ENCODE measurements around the gene ADH4.
A peak's percentile ranks its signal among the peaks of the same experiment; 100 is the strongest.
"Not testable (repeated sequence)": the region's sequence is repeated elsewhere in the genome, so short reads cannot be mapped to it uniquely, and the experiment has no call there.

The ADH4 gene

DNA sequence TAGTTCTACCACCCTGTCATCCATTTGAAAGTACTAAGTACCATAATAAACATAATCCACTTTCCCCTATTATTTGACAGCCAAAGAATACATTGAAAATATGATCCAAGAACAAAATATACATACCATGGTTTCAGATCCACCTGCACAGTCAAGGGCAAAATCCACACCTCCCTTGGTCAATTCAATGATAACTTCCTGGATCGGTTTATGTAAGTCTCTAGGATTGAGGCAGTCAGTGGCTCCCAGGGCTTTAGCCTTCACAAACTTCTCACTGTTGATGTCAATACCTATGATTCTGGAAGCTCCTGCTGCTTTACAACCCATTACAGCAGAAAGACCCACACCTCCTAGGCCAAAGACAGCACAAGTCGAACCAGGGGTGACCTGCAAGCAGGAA lies 12.7 kb downstream of the ADH4 start:
- DNase-seq: no peak

- DNase-seq: no peak
Measured at GRCh38 chr4:99126376-99126775, 17.7 kb downstream of the ADH4 start.

DNA sequence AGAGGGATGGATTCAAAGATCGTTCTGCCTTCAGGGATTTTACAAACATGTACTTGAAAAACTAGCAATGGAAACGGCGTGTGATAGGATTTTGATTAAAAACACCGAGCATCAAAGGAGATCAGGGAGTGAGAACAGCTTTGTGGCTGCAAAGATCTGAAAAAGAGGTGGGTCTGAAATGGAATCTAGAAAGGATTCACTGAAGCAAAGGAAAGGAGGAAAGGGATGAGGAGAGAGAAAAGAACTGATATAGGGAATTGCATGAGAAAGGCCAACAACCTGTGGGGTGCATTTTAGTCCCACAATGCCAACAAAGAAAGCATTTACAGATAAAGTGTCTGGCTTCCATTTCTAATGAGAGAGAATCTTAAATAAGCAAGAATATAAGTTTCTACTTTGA lies 23.1 kb downstream of the ADH4 start:
- no peak for DNase-seq

DNA sequence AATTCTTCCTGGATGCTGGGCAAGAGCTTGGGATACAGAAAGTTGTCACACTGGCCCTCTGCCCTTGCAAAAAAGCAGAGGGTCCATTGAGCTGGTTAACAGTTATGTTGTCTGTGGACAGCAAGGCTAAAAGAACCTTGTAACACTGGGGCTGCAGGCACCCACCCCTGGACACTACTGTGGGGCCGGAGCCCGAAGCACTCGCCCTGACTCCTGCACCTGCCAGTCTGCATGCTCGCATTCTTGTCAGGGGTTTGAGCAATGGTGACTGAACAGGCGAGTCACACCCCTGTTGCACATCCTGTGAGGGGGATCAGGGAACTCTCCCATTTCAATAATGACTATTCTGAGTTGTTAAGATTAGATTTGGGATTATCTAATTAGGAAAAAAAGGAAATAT lies 23.6 kb downstream of the ADH4 start:
- no peak for DNase-seq

DNA sequence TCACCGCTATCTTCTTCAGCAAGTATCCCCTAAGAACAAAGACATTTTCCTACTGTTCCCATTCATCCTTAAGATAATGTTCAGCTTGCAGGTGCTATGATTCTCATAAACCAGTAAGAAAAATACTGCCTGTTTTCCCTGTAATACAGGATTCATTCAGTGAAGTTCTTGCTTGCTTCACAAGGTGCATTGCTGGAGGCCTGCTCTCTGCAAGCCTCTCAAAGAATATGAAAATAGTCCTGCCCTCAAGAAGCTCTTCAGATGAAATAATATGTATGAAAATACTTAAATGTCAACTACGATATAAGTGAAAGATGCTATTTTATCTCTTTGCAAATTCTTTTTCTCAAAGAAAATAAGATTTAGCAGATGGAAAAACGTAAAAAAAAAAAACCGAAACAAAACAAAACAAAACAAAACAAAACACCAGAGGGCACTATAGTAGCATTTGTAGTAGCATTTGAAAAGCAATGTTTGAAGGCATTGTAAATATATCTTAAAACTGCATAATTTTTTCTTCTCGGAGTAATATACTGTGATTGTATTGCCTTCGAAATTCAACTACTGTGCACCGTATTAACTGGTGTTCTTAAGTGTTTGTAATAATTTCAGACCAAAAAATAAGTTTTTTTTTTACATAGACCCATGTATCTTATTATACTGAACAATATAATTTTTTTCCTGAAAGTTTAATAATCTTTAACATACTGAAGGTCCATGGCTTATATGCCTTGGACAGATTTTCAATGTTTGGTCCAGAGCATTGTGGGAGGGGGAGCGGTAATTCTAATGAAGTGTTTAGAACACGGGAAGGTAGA lies 26.0 kb downstream of the ADH4 start:
- no peak for DNase-seq

DNA sequence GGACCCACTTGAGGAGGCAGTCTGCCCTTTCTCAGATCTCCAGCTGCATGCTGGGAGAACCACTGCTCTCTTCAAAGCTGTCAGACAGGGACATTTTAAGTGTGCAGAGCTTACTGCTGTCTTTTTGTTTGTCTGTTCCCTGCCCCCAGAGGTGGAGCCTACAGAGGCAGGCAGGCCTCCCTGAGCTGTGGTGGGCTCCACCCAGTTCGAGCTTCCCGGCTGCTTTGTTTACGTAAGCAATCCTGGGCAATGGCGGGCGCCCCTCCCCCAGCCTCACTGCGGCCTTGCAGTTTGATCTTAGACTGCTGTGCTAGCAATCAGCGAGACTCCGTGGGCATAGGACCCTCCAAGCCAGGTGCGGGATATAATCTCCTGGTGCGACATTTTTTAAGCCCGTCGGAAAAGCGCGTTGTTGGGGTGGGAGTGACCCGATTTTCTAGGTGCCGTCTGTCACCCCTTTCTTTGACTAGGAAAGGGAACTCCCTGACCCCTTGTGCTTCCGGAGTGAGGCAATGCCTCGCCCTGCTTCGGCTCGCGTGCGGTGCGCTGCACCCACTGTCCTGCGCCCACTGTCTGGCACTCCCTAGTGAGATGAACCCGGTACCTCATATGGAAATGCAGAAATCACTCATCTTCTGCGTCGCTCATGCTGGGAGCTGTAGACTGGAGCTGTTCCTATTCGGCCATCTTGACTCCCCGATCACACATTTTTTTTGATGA lies 26.8 kb downstream of the ADH4 start:
- DNase-seq: not testable (repeated sequence)

DNA sequence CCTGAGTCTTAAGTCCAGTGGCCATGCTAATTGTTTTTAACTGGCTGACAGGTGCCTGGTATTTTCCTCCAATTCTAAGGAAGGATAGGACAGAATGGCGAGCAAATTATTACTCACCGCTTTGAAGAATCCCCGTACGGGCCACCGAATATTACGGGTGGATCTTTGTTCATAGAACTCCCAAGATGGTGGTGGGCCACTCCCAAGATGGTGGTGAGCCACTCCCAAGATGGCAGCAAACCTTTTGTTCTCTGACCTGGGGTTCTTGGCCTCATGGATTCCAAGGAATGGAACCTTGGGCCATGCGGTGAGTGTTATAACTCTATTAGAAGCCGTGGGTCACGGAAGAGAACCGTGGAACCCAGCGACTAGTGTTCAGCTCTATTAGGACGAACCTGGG lies 34.8 kb downstream of the ADH4 start:
- DNase-seq: not testable (repeated sequence)

GRCh38 chr4:99104153-99104552 lies 39.9 kb downstream of the ADH4 start:
- DNase-seq: no peak

DNA sequence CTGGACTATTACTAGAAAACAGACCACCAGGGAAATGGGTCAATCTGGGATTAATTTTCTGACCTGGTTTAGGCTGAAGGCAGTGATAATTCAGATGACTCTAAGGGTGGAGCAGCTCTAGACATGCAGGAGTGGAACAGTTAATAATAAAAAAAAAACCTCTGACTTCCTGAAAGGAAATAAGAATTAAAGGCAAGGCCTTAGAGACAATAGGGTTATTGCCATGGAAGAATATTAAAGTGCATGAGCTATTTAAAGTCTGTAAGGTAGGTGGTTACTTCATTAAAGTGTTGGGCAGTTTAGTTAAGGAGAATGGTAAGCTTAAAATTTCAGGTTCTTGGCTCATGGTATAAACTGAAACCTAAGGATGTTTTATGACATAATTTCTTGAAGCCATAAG lies 40.9 kb downstream of the ADH4 start:
- DNase-seq: no peak

GRCh38 chr4:99102634-99103033 lies 41.5 kb downstream of the ADH4 start:
- no peak for DNase-seq

DNA sequence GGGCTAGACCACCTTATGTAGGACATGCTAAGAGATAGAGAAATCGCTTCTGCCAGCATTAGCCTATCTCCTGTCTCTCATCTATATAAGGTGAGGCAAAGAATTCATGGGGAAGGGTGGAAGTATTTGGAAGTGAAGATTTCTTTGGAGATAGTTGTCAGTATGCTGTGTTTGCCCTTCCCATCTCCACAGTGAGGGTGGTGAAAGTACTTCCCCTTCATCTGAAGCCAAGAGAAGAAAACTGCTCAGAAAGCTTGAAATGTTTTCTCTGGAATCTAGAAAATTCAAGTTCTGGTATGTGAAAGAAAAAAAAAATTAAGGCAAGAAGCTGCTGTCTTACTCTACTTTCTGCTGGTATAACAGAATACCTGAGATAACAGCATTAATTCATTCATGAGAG lies 43.2 kb downstream of the ADH4 start:
- DNase-seq: no peak

- not testable (repeated sequence) for DNase-seq
Measured at GRCh38 chr4:99099814-99100213, 44.3 kb downstream of the ADH4 start.

GRCh38 chr4:99099311-99099710 lies 44.8 kb downstream of the ADH4 start:
- DNase-seq: no peak

- DNase-seq: not testable (repeated sequence)
Measured at GRCh38 chr4:99091841-99092240, 52.3 kb downstream of the ADH4 start.

DNA sequence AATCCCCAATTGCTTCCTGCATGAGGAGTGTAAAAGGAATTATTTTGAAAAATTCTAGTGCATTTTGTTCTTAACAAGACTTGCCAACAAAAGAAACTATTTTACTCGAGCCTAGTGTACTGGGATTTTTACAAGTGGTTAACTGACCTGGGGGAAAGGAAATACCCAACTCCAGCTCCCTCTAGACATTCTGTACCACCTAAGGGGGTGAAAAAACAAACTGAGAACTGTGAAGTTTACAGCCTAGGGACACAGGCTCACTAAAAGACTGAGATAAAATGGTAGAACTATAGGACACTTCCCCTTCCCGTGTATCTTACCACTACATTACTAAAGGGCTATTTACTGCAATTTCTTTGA lies 52.9 kb downstream of the ADH4 start:
- no peak for DNase-seq

DNA sequence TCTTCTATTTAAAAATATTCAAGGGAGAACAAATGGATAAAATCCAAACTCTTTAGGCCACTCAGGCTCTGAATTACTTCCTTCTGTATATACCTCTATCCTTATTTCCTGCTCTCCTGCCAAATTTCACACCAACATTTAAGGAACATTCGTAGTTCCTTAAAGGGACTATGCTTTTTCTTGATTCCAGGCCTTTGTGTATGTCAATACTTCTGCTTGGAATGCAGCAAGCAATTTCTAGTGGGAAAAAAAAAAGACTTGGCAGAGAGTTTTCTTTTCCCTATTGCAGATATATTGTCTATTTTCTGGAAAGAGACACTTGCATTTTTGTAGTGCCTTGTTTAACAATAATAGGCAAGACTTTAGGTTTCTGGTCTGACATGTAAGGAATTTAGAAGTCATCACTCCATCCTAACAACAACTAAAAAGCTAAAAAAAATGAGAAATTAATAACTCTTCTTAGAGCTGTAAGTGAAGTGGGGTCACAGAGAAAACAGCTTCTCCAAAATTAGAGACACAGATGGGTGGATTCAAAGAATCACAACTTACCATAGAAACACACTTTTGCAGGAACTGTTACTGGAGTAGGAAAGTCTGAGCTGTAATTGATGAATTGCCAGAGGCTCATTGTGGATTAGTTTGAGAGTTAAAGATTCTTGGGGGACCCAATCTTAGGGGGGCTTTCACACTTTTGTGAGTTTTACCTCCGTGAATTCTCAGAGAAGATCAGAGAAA lies 53.4 kb downstream of the ADH4 start:
- no peak for DNase-seq

DNA sequence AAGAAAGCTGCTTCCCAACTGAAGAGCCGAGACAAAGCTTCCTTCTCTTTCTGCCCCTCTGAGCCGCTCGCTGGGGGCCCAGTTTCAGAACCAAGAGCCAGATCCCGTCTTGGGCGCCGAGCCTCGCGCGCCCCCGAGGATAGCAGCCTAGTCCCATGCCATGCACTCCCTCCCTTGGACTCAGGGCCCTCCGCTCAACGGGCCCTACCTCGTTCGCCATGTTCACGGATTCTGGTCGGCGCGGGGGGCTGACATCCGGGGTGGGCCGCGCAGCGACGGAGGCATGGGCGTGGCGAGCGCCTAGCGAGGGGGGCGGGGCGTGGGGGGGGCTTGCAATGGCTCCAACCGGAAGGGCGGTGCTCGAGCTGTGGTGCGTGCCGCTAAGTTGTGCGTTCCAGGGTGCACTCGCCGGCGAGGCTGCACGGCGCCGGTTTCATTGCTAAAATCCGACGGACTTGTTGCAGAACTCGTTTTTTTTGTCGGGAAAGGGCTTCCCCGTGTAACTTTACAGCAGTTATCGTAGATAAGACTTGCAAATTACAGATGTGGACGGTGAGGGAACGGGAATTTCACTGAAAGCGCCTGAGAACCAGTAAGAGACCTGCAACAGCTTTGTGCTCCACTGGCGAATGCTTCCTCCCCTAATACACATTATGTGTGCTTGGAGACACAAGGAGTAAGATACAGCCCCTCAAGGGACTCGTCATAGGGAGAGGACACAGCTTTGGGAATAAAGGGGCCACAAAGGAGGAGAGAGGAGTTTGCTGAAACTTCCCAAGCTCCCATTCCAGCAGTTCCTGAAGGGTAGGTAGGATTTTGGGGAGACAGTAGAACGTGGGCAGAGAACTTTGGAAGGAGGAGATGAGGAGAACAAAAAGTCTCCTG lies 55.4 kb downstream of the ADH4 start, which contains the start of gene ADH5:
ADH5 (minus strand) TSS at position 308 of the 885 bp plus-strand sequence; CDS start at position 220, 88 bp downstream.
- peak; percentile 94 for DNase-seq

GRCh38 chr4:99088023-99088449 lies 56.1 kb downstream of the ADH4 start:
- no peak for DNase-seq

- DNase-seq: no peak
Measured at GRCh38 chr4:99084595-99084994, 59.5 kb downstream of the ADH4 start.

DNA sequence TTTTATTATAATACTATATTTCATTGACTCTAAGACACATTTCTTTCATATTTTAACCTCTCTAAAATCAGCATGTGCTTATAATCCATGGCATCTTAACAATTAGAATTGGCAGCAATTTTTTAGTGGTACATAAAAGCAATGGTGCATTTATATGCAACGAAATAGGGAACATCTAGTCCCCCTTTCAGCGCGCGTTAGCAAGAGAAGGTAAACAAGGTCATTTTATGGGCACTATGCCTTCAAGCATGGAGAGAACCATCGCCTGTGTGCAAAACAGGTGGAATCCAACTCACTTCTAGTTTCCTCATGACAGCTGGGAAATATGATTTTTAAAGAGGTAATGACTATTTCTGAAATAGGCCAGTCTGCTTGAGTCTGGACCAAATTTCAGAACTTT lies 61.9 kb downstream of the ADH4 start:
- DNase-seq: no peak

- not testable (repeated sequence) for DNase-seq
Measured at GRCh38 chr4:99080869-99081268, 63.2 kb downstream of the ADH4 start.

DNA sequence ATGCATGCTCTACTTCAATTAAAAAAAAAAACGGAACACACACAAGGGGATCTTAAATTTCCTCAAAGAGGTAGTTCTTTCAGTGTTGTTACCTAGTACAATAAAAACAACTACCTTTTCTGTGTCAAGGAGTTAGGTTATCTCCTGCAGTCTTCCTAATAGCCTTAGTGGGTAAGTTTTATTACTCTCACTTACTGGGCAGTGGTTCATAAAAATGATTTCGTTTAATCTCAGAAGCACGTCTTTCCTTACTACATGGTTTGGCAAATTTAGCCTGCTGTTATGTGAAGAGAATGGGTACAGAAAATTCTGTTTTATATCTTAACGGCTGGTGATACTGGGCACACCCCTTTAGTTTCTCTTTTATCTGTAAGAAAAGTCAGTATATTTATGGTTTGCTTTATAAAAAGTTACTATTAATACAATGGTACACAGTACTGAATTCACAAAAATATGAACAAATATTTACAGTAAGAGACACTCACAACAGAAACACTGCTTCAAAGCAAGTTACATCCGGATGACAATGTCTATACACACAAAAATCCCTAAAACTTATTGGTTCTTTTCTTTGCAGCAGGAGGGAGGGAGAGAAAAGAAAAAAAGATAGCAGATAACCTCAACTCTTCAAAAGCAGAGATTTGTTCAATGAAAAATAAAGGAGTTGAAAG lies 64.3 kb downstream of the ADH4 start:
- no peak for DNase-seq

All from left hindlimb (tissue), 1 donor.